ENCODE data around the gene AOC2. TPM values are rescaled to one million over a fixed set of nuclear protein-coding genes. Genes with fewer than 3 reads are reported as not detected.

Gene AOC2
- total and polyA plus RNA-seq, 9 of the 15 experiments (the other 6 are each of a cell fraction or from before 2014, with no cell fraction given) = 0.08 to 0.91 (median 0.49) TPM

- Histone ChIP-seq H3K36me3 (ENCODE audit: control insufficient read depth, insufficient read depth, low read length) (no peaks in the 10 kb centered on the region), H3K4me1 (replicated peaks in 1 of 2; ENCODE audit: control insufficient read depth in 2 of 2, insufficient read depth in 2 of 2, low read length in 2 of 2) (no peaks in the 10 kb centered on the region), H2AFZ (ENCODE audit: low read depth, low read length) (no peak overlapping the region), H3K9ac (ENCODE audit: insufficient read depth in 1 of 2, low read depth in 2 of 2, low read length in 2 of 2) (no peak overlapping the region), H3K4me2 (ENCODE audit: insufficient read depth, low read length) (no peak overlapping the region), H3K9me3 (replicated peaks; ENCODE audit: control insufficient read depth, insufficient read depth, low read depth, low read length) (no peaks in the 10 kb centered on the region; the same call in 1 of the 2 replicates), H4K20me1 (replicated peaks; ENCODE audit: control insufficient read depth, insufficient read depth, low read length) (no peaks in the 10 kb centered on the region), H3K27me3 (ENCODE audit: control insufficient read depth in 2 of 2, insufficient read depth in 2 of 2, low read length in 2 of 2) (peaks cover 0 to 8% of the 10 kb centered on the region in 2 experiments; a peak in 2 of 5 replicates), H3K9me1 (ENCODE audit: control insufficient read depth, insufficient read depth, low read length) (no peaks in the 10 kb centered on the region), H3K27ac (ENCODE audit: extremely low read depth, low read depth, low read length) (no peak overlapping the region), H3K79me2 (ENCODE audit: control insufficient read depth, insufficient read depth, low read length) (no peaks in the 10 kb centered on the region), H3K4me3 (no peak overlapping the region)
- ATAC-seq (no peak), FAIRE-seq (no peak), DNase-seq (ENCODE audit: extremely low read depth in 1 of 4, low spot score in 3 of 4) (no peak)
- intact Hi-C loops (cut with micrococcal nuclease) = no loop called here
- POLR2A ChIA-PET = interaction anchor here (0.6 to 0.8 kb wide), 2 partner anchors 14 to 32 kb away, joined by 3 to 4 read pairs; no protein-coding TSS in a partner anchor
- in situ Hi-C loops (cut with MboI) = no loop called here
- TF ChIP-seq ZNF57 (CRISPR knock-in tag; IDR thresholded peaks at IDR 0.05) = no peak
- TF ChIP-seq PPARD (CRISPR knock-in tag; IDR thresholded peaks at IDR 0.05) = no peak
- no peak for TF ChIP-seq E2F3 (CRISPR knock-in tag; IDR thresholded peaks at IDR 0.05)
- no peak for TF ChIP-seq SOX6 (IDR thresholded peaks at IDR 0.05)
- no peak for TF ChIP-seq STAT5A (IDR thresholded peaks at IDR 0.05; ENCODE audit: borderline replicate concordance, low read length)
- no peak for TF ChIP-seq ZNF3 (CRISPR knock-in tag; IDR thresholded peaks at IDR 0.05)
- no peak for TF ChIP-seq SIN3B (IDR thresholded peaks at IDR 0.05; ENCODE audit: low read depth)
- no peak for TF ChIP-seq ARID3A (IDR thresholded peaks at IDR 0.05; ENCODE audit: borderline replicate concordance, low read depth, low read length)
- TF ChIP-seq PHF21A (IDR thresholded peaks at IDR 0.05; ENCODE audit: borderline replicate concordance, low read depth) = no peak
- no peak for TF ChIP-seq TRIM28 (IDR thresholded peaks at IDR 0.05)
- TF ChIP-seq CREBBP (IDR thresholded peaks at IDR 0.05; ENCODE audit: low read depth, low read length) = no peak
- TF ChIP-seq NELFE (IDR thresholded peaks at IDR 0.05; ENCODE audit: insufficient read depth, insufficient read length) = no peak
- TF ChIP-seq ILK (tag; IDR thresholded peaks at IDR 0.05; ENCODE audit: borderline replicate concordance, low read depth) = no peak
- CTCF ChIA-PET (ENCODE audit: low intra/inter-chr PET ratio) = no interaction called here
- BruUV-seq (replicated peaks) = no TSS peak
- 16% methylated on average over 2 of the region's 2 CpGs for whole genome bisulfite sequencing (ENCODE audit: insufficient coverage, low coverage, missing lambda C conversion rate)
Observed at GRCh38 chr17:42895185-42895555, 50.8 kb downstream of the AOC2 start.
